ENCODE measurements around the gene ZNF335. TPM values are rescaled to one million over a fixed set of nuclear protein-coding genes. Genes with fewer than 3 reads are reported as not detected.
"Not testable (repeated sequence)": the region's sequence is repeated elsewhere in the genome, so short reads cannot be mapped to it uniquely, and the experiment has no call there.

ZNF335 gene
- polyA plus RNA-seq, 1 donor = 12.0 TPM

DNA sequence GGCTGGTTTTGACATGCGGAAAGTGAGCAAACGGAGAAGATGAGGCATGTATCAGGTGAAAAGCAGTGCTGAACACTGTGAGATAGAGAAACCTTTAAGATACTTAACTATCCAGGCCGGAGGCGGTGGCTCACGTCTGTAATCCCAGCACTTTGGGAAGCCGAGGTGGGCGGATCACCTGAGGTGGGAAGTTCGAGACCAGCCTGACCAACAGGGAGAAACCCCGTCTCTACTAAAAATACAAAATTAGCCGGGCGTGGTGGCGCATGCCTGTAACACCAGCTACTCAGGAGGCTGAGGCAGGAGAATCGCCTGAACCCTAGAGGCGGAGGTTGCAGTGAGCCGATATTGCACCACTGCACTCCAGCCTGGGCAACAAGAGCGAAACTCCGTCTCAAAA, 40.3 kb downstream of the ZNF335 start:
- not testable (repeated sequence) for DNase-seq

DNA sequence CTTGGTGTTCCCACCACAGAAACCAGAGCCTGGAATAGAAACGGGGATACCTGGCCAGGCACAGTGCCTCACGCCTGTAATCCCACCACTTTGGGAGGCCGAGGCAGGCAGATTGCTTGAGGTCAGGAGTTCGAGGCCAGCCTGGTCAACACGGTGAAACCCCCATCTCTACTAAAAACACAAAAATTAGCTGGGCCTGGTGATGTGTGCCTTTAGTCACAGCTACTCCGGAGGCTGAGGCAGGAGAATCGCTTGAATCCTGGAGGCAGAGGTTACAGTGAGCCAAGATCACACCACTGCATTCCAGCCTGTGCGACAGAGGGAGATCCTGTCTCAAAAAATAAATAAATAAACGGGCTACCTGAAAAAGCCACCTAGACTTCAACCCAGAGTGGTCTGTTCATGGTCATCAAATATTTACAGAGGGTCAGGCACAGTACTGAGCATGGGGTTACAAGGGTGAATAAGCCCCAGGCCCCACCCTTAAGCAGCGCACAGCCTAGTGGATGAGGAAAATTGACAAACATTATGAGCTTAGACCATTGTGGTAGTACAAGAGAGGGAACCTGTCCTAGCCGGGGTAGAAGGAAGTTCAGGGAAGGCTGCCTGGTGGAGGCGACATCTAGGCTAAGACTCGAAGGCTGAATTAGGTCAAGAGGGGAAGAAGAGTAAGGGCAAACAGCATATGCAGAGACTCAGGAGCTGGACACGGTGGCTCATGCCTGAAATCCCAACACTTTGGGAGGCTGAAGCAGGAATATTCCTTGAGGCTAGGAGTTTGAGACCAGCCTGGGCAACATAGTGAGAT, 44.7 kb downstream of the ZNF335 start:
- DNase-seq = no peak

DNA sequence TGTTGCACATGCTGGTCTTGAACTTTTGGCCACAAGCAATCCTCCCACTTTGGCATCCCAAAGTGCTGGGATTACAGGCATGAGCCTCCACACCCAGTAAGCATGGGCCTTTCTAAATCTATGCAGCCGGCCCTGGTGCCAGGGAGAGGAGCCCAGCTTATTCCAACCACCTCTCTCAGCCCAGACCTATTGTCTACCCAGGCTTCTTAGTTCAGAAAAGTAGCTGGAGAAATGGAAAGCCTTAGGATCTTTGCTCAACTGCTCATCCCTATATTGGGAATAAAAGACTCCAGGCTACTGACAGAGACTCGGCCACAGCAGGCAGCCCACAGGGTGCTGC, 45.3 kb downstream of the ZNF335 start:
- no peak for DNase-seq

DNA sequence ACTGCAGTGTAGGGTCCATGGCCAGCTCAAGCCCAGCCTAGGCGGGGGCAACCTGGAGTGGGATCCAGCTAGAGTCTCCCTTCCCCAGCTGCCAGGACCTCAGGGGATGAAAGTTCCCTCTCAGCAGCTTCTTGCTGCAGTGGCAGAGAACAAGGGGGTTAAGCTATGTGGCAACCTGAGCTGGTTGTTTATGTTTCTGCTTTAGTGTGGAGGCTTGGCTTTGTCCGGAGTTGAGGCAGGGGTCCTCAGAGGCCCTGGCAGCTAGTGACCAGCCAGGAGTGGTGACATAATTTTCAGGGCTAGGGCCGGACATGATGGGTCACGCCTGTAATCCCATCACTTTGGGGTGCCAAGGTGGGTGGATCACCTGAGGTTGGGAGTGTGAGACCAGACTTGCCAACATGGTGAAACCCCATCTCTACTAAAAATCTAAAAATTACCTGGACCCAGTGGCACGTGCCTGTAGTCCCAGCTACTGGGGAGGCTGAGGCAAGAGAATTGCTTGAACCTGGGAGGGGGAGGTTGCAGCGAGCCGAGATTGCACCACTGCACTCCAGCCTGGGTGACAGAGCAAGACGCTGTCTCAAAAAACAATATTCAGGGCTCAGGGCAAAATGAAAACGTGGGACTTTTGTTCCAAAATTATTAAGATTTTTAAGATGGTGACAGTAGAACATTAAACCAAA, 46.0 kb downstream of the ZNF335 start:
- DNase-seq = no peak

DNA sequence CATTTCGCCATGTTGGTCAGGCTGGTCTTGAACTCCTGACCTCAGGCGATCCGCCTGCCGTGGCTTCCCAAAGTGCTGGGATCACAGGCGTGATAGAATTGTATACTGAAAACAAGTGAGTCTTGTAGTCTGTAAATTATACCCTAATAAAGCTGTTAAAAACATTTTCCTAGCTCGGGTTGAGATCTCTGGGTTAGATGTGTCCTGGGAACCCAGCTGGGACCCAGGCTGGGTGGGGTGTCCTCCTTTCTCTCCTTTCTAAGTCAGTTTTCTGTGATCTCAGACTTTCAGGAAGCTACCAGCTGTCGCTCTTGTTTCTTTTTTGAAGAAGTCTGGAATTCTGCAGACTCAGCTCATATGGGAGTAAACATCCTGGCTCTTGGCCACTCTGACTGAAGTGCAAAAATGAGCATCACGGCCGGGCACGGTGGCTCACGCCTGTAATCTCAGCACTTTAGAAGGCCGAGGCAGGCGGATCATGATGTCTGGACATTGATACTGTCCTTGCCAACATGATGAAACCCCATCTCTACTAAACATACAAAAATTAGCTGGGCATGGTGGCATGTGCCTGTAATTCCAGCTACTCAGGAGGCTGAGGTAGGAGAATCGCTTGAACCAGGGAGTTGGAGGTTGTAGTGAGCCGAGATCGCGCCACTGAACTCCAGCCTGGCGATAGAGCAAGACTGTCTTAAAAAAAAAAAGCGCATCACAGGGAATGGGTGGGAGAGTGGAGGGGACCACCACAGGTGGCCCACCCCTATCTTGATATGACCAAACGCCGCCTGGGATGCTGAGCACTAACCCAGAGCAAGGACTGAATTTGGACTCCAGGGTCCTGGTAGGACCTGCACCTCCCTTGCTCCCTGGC, 47.4 kb downstream of the ZNF335 start:
- peak; percentile 56 for DNase-seq

DNA sequence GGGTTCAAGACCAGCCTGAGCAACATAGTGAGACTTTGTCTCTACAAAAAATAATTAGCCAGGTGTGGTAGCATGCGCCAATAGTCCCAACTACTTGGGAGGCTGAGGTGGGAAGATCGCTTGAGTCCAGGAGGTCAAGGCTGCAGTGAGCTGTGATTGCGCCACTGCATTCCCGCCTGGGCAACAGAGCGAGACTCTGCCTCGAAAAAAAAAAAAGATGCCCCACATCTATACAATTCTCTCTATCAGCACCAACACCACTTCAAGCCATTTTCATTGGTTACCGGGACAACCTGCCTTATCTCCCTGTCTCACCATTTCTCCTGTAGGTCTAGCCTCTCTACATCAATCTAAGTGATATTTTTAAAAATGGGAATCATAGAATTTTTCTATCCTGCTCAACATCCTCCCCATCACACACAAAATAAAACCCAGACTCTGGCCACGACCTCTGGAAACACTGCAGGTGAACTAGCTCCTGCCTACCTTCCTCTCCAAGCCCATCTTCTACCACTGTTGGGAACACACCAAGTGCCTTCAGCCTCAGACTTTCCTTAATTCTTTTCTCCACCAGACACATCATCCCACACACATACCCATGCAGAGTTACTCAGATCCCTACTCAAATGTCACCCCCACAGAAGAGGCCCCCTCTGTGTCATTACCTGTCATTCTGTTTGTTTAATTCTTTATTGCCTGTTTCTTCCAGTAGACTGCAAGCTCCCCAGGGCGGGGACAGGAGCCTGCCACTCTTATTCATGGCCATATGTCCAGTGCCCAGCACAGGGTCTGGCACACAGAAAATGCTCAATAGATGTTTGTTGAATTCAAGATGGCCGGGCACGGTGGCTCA, 50.4 kb downstream of the ZNF335 start:
- DNase-seq = no peak

DNA sequence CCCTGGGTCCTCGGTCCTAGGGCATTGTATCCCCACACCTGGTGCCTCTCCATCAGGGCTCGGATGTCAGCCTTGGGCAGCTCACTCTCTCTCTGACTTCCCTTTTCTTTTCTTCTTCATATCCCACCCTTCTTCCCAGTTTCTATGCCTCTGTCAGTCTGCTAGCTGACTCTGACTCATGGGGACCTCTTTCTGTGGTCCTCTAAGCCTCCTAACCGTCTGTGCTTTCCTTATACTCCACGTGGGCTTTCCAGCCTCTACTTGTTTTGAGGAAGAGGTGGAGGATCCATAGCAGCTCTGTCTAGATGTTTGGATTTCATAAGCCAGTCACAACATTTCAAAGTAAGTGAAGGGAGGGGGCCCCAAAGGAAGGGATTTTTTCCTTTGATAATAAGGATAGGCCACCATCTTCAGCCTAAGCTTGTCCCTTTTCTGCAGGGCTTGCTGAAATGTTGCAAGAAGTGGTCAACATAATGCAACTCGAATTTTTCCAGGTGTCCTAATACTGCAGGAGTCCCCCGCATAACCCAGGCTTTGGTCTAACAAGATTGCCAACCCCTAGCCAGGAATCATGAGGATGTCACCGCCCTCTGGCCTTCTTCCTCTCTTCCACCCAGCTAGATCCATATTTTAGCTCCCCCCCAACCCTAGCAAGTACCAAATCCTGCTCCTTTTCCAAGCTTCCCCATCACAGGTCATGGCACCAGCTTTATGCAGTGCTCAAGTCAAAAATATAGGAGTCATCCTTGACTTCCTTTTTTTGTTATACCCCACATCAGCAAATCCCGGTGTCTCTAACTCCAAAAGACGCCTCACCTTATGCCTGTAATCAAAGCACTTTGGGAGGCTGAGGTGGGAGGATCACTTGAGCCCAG, 51.3 kb downstream of the ZNF335 start:
- DNase-seq = no peak

DNA sequence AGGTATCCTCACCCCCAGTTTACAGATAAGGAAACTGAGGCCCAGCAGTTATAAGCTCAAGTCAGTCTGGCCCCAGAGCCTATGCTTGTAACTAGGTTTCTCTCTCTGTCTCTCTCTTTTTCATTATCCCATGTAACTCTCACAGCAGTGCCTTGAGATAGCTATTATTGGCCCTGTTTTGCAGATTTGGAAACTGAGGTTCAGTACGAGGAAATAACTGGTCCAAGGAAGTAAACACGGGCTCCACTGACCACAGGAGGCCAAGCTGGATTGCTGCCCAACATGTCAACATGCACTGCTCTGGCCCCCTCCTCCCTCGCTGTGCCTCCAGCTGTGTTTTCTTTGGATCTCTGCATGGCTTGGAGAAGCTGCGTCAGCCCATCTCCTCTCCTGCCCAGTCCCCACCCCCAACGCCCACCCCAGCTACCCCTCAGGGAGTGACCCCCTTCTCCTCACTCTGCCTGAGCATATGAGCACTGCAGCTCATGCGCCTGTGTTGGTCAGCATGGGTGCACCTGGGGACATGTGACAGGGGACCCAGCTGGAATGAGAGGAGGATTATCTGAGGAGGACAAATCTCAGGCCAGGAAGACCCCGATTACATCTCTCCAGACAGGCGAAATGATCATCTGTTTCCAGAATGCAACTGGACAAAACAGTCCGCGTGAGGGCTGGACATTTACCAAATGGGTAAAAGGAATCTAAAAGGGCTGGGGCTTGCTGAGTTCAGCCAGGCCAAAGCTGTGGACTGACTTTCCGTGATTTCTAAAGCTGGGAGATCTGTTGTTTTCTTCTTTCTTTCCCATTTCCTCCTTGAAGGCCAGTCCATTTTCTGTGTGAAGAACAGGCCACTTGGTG, 52.2 kb downstream of the ZNF335 start:
- peak; percentile 70 for DNase-seq

DNA sequence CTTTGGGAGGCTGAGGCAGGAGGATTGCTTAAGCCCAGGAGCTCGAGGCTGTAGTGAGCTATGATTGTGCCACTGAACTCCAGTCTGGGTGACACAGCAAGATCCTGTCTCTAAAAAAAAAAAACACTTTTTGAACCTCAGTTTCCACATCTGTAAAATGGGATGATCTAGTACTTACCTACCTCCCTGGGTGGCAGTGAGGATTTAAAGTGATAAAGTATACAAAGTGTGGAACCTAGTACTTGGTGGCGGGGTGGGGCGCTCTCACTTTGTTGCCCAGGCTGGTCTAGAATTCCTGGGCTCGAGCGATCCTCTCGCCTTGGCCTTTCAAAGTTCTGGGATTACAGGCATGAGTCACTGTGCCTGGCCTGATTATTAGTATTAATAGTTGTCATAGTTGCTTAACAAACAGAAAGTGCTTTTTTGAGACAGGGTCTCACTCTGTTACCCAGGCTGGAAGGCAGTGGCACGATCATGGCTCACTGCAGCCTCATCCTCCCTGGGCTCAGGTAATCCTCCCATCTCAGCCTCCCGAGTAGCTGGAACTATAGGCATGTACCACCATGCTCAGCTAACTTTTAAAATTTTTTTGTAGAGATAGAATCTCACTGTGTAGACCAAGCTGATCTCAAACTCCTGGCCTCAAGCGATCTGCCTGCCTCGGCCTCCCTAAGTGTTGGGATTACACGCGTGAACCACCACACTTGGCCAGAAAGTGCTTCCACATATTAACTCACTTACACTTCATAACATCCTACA, 53.0 kb downstream of the ZNF335 start:
- DNase-seq = no peak

DNA sequence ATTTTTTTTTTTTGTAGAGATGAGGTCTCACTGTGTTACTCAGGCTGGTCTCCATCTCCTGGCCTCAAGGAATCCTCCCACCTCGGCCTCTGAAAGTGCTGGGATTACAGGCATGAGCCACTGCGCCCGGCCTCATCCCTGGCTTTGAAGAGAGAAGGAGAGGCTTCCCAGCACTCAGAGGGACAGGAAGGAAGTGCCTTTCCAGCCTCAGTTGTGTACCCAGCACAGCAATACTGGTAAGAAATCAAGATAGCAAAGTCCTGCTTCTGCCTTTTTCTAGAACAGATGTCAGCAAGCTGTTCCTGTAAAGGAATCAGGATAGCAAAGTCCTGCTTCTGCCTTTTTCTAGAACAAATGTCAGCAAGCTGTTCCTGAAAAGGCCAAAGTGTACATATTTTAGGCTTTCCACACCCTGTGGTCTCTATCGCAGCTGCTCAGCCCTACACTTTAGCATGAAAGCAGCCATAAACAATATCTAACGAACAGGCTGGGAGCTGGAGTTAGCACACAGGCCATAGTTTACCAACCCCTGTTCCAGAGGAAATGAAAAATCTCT, 53.7 kb downstream of the ZNF335 start:
- DNase-seq = no peak

DNA sequence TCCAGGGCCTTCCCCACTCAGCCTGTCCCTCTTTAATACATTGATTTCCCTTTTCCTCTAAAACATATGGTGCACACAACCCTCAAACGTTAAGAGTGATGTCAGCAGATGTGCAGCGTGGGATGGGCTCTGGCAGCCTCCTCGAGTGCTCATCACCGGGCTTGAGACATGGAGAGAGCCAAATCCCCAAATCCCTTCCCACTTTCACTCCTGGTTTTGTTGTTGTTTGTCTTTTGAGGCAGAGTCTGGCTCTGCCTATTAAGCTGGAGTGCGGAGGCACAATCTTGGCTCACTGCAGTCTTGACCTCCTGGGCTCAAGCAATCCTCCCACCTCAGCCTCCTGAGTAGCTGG, 54.2 kb downstream of the ZNF335 start:
- DNase-seq = peak; percentile 77

DNA sequence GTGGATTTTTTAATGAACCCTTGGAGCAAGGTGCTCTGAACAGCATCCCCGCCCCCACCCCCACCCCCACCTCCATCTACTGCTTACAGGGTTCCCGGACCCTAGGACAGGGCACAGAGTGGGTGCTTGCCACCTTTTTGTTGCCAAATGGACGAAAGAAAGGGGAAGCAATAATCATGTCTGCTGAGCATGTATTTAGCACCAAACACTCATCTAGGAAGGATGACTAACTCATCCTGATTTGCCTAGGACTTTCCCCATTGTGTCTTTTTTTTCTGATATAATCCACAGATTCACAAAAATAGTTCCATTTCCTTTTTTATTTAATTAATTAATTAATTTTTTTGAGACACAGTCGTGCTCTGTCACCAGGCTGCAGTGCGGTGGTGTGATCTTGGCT, 58.9 kb downstream of the ZNF335 start:
- DNase-seq = no peak

DNA sequence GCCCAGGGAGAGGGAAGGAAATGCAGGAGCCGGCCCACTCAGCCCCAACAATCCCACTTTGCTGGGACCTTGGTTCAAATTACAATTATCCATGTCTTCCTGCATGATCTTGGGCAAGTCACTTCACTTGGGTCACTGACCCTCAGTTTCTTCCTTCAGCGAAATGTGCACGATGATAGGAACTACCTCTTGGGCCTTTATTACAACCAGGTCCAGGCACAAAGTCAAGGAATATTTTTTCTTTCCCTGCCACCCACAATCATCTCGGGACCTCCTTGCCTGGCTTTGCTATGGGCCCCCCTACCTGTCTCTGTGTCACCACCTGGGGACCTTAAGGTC, 59.7 kb downstream of the ZNF335 start:
- DNase-seq = no peak

DNA sequence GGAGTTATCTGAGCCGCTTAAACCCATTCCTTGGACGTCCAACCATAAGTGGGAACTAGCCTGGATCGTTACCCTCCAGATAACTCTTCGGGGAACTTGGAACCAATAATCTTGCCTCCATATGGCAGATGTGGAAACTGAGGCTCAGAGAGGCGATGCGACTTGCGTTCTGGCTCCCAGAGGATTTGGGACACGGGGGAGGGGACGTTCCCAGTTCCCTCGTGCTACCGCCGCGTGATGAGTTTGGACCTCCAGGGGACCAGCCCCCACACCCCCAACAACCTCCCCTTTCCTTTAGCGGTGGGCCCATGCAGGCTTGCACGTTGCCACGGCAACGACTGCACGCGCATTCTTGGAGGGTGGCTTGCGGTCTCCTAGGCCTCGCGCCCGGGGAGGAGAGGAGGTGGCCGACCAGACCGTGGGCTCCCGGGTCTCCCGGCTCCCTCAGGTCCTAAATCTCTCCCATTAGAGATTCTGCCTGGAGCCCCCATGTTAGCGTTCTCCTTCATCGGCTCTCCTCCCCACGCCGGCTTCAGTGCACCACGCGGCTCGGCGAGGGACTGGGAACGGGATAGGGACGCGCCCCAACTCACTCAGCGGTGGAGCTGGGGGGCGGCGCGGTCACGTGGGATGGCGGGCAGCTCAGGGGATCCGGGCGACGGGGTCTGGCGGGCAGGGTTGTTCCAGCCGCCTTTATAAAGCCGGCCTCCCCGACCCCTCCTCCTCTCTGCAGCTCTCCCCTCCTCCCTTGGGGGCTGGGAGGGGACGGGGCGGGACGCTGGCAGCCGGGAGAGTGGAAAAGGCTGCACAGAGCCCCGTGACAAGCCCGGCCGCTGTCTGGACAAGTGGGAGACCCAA, 60.3 kb downstream of the ZNF335 start, which contains the start of gene PLTP:
PLTP (minus strand) TSS at position 670 of the 858 bp plus-strand sequence. CDS start 703 bp downstream, outside the sequence.
- DNase-seq = peak; percentile 78

DNA sequence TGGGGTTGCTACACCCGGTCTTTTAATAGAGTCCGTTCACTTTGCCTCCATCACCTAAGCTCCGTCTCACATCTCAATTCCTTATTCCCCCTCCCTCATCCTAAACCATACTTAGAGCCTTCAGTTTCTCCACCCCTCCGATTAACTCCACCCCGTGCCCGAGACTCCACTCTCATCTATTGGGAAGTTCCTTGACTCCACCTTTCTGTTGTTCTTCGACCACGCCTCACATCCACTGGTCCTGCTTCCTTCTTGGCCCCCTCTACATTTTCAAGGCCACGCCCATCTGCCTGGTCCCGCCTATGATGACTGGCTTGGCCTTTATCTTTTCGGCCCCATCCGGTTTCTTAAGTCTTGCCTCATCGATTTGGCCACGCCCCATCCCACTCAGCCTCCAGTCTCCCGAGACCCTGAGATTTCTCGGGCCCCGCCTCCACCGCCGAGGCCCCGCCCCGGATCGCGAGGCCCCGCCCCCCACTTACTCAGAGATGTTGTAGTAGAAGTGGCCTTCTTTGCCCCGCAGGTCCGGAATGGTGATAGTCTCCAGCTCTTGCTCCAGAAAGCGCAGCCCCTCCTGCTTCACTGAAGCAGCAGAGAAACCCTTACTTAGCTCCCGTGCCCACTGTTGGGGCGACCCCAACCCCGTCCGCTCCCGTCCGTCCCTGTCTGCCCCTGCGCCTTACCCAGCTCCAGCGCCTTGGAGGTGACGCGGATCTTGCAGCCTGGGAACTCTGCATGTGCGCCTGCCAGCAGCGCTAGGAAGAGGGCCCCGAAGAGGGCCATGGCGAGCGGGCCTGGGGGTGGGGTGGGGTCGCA, 61.1 kb downstream of the ZNF335 start:
- DNase-seq = peak; percentile 89

DNA sequence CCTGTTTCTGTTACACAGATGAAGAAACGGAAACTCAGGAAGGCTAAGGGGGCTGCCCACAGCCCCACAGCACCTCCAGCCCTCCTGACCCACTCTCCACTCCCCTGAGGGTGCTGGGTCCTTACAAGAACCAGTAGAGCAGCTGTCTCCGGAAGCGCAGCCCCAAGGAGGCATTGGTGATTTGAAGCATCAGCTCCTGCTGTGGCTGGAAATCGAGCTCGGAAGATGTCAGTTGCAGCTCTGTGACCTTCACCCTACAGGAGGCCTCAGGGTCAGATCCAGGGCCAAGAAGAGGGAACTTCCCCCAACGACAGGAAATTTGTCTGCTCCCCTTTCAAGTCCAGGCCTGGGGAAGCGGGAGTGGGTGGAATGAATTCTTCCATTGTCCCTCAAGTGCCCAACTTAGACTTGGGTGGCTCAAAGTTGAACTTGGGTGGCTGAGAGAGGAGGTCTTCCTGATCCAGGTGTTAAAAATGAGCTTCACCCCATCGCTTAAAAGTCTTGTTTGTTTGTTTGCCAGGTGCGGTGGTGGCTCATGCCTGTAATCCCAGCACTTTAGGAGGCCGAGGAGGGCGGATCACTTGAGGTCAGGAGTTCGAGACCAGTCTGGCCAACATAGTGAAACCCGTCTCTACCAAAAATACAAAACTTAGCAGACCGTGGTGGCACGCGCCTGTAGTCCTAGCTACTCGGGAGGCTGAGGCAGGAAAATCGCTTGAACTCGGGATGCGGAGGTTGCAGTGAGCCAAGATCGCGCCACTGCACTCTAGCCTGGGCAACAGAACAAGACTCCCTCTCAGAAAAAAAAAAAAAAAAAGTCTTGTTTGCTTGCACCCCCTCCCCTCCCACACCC, 62.0 kb downstream of the ZNF335 start:
- DNase-seq = no peak

Measured in hindlimb muscle (tissue), 1 donor.